NT2/D1 (cell line): ENCODE results near the gene LST1.

Source experiments
- SUZ12 ChIP-seq: IDR thresholded peaks from 2 replicates; pipeline ENCODE4 v1.6.1; 2011; ENCODE audit not compliant: insufficient read length, insufficient read depth; ENCODE audit errors: extremely low read depth
- YY1 ChIP-seq: IDR thresholded peaks from 2 replicates; pipeline ENCODE4 v1.6.1; 2011; ENCODE audit not compliant: insufficient read length, insufficient read depth
- ZNF274 ChIP-seq: IDR thresholded peaks from 2 replicates; pipeline ENCODE4 v1.6.1; 2011; ENCODE audit warnings: mild to moderate bottlenecking, low read depth, low read length

DNA sequence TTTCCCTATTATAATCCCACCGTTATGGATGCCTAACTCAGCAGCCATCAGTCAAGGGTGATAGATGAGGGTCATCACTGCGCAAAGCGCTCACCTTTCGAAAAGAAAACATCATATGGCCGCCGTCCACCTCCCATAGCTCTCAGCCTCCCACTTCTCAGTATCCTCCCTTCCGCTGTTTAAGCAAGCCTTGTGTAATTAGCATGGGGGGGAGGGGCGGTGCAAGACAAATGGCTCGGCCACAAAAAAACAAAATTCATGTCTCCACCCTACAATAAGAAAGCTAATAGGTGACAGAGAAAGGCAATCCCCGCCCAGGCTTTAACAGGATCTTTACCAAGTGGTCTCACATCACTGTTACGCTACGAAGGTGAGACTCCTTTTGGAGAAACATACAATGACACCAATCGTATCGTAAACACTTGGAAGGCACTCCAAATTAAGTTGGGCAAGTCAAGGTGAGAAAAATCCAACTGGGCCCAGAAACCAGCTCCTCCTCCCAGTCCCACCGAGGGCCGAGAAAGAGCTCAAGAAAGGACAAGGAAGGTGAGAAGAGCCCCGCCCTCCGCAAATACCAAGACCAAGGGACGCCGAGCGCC, 44.9 kb upstream of the LST1 start:
- no peak for TF ChIP-seq ZNF274
- TF ChIP-seq SUZ12 = no peak
- TF ChIP-seq YY1 = no peak
